H1 (cell line): ENCODE data around the gene PLEKHA5. TPM values are rescaled to one million over a fixed set of nuclear protein-coding genes. Genes with fewer than 3 reads are reported as not detected.

Experiments used
- POLR2A ChIP-seq, 2 experiments: IDR thresholded peaks; 1 replicate in 1 of 2; 2 replicates in 1 of 2; pipeline ENCODE4 v1.6.1; 2011; ENCODE audit warnings: low read depth in 2 of 2, low read length in 2 of 2, mild to moderate bottlenecking in 2 of 2; ENCODE audit errors: control extremely low read depth in 1 of 2
- RAD21 ChIP-seq, 2 experiments: IDR thresholded peaks in 1 of 2; conservative IDR thresholded peaks in 1 of 2; 2 replicates each; pipeline ENCODE4 v1.6.1; 2011; ENCODE audit warnings: low read depth in 2 of 2, low read length in 2 of 2, improper control_type of control experiment in 1 of 2, inconsistent platforms in 1 of 2, mild to moderate bottlenecking in 1 of 2, moderate library complexity in 1 of 2
- SP2 ChIP-seq: IDR thresholded peaks from 2 replicates; pipeline ENCODE4 v1.6.1; 2012; ENCODE audit warnings: mild to moderate bottlenecking, low read length, inconsistent platforms
- TCF12 ChIP-seq: IDR thresholded peaks from 2 replicates; pipeline ENCODE4 v1.6.1; 2011; ENCODE audit warnings: low read depth, mild to moderate bottlenecking, low read length
- polyA plus RNA-seq, 7 experiments: library from polyadenylated mRNA; depleted of rRNA in 3 of 7; stranded (reverse) in 5 of 7; unstranded in 2 of 7; fragments of >200 nt in 5 of 7; fragments of 200-250 nt in 2 of 7; gene quantifications; 1 replicate in 5 of 7; 2 replicates in 1 of 7; 4 replicates in 1 of 7; pipeline versions ENCODE4 v1.2.1 to v1.2.3, GENCODE V29; 2011 to 2013; ENCODE audit warnings: missing spikeins in 2 of 7, mixed read lengths in 2 of 7
- total RNA-seq: library from RNA; stranded (reverse); fragmentation: NEBNext Ultra II Directional; extraction: Animal tissue kit (Norgen Biotek cat#: 25700); gene quantifications from 2 replicates; pipeline ENCODE4 v1.2.1, GENCODE V29; 2021
- TF ChIP-seq, protein P1 (sequence below): IDR thresholded peaks from 2 replicates; pipeline ENCODE4 v1.6.1; 2012; ENCODE audit warnings: low read length, inconsistent platforms

PLEKHA5 gene
- total and polyA plus RNA-seq, 2 of the 8 experiments (the other 6 are each of a cell fraction or from before 2014, with no cell fraction given), result 17.2 to 66.1 TPM

DNA sequence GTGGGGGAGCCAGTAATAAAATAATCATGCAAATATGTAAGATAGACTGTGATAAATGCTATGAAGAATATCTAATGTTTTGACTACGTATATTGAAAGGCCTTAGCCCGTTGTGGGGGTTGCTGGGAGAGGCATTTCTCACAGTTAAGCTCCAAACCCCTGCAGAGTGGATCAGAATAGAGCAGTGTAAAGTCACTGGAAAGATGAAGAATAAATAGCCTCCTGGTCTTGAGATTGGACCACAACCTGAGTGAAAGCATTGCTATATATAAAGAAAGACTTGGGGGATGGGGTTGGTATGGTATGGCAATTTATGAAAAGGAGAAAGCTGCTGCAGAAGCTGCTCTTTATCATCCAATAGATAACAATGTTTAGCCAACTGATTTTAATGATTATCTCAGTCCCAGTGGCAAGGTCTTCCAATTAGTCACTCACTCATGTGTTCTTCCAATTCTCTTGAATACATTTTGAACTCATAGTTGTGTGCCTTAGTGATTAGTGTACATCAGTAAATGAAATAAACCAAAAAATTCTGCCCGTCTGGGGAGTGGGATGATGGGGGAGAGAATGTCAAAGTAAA is 10.2 kb downstream of the PLEKHA5 start (continued):
- TF ChIP-seq POLR2A (IDR thresholded peaks at IDR 0.05; ENCODE audit: control extremely low read depth in 1 of 2, low read depth in 2 of 2, low read length in 2 of 2), result no peak
- no peak for TF ChIP-seq SP2
- TF ChIP-seq, protein P1, sequence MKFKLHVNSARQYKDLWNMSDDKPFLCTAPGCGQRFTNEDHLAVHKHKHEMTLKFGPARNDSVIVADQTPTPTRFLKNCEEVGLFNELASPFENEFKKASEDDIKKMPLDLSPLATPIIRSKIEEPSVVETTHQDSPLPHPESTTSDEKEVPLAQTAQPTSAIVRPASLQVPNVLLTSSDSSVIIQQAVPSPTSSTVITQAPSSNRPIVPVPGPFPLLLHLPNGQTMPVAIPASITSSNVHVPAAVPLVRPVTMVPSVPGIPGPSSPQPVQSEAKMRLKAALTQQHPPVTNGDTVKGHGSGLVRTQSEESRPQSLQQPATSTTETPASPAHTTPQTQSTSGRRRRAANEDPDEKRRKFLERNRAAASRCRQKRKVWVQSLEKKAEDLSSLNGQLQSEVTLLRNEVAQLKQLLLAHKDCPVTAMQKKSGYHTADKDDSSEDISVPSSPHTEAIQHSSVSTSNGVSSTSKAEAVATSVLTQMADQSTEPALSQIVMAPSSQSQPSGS, result no peak
- TF ChIP-seq RAD21 (IDR thresholded peaks at IDR 0.05 in 1 of 2, conservative IDR thresholded peaks at IDR 0.05 in 1 of 2; ENCODE audit: low read depth in 2 of 2, low read length in 2 of 2), result no peak
- TF ChIP-seq TCF12, result no peak
